ENCODE data around the gene PYGM. TPM values are rescaled to one million over a fixed set of nuclear protein-coding genes. Genes with fewer than 3 reads are reported as not detected.
"Not testable (repeated sequence)": the region's sequence is repeated elsewhere in the genome, so short reads cannot be mapped to it uniquely, and the experiment has no call there.

PYGM gene
- polyA plus RNA-seq, 3 donors = 2.1 to 3.2 (median 2.4) TPM

DNA sequence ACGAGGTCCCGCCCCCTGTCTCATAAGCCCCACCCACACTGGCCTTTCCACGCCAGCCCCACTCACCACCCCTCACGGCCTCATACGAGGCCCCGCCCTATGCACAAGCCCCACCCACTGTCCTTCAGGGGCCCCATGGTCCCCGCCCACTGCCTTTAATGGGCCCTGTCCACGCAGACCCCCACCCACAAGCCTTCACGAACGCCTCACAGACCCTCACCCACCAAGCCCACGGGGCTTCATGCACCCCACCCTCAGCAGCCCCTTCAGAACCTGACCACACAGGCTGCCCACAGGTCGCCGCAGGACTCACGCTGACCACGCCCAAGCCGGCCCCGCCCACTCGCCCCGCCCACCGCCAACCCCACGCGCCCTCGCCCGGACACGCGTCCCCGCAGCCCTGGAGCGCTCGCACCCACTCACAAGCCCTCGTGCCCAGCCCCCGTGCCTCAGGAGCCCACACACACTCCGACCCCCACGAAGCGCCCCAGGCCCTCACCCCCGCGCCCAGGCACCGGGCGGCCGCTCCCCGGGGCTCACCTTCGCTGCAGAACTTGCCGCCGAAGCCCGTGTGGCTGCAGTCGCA is 47.3 kb downstream of the PYGM start:
- DNase-seq (ENCODE audit: extremely low read depth in 1 of 11, low read depth in 9 of 11, low spot score in 4 of 11) = no peak

DNA sequence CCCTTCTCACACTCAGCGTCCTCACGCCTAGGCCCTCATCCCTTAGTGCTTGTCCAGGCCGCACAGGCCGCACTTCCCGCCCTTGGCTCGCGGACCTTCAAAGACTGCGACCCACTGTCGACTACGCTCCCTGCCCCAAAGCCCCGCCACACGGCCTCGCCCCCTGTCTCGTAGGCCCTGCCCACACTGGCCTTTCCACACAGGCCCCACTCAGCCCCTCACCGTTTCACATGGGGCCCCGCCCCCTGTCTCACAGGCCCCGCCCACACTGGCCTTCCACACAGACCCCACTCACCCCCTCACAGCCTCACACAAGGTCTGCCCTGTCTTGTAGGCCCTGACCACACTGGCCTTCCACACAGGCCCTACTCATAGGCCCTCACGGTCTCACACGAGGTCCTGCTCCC is 47.8 kb downstream of the PYGM start:
- no peak for DNase-seq (ENCODE audit: extremely low read depth in 1 of 11, low read depth in 9 of 11, low spot score in 4 of 11)

GRCh38 chr11:64711138-64711955 is 48.4 kb downstream of the PYGM start:
- DNase-seq (ENCODE audit: extremely low read depth in 1 of 11, low read depth in 9 of 11, low spot score in 4 of 11) = no peak

DNA sequence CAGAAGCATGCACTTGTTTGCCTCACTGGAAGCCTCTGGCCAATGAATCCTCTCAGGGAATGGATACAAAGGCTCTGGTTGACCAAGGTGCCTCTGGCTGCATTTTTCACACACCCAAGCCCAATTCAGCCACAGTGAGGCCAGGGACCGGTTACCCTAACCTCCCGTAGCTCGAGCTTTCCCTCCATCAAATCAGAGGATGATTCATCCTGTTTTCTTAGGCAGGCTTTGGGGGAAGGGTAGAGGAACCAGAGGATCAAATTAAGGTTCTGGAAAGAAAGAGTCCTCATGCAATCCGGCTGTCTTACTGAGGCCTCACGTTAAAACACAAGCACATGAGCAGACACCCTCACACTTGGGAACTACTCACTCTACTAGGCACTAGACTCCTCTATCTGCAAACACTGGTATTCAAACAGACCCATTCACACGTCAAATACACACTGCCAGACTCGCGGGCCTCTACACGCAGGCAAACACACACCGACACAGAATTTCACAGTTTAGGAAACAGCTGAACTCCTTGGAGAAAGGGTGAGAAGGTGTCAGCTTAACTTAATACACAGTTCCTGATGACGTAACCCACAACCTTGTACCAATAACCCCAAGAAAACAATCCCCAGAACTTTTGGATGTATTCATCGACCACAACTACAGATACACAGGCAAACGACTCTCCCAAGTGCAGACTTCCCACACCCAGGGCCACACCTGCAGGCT is 49.2 kb downstream of the PYGM start:
- DNase-seq (ENCODE audit: extremely low read depth in 1 of 11, low read depth in 9 of 11, low spot score in 4 of 11) = no peak

DNA sequence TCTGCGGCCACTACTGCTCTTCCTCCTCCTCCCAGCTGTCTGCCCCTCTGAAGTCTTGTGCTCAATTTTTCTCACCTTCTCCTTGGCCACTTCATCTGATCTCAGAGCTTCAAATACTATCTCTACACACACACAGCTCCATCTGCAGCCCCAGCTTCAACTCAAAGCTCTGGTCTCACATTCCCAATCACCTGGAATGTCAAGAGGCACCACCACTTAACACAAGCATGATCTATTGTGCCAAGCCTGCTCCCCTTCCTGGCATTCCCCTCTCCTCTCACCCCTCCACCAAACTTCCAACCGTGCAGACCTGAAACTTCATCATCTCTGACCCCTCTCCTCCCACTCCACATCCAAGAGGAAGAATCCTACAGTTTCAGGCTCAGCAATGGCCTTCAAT is 54.3 kb downstream of the PYGM start:
- no peak for DNase-seq (ENCODE audit: extremely low read depth in 1 of 11, low read depth in 9 of 11, low spot score in 4 of 11)

- DNase-seq (ENCODE audit: extremely low read depth in 1 of 11, low read depth in 9 of 11, low spot score in 4 of 11) = no peak
These were observed 56.7 kb downstream of the PYGM start for GRCh38 chr11:64703048-64703447.

- not testable (repeated sequence) for DNase-seq (ENCODE audit: extremely low read depth in 1 of 11, low read depth in 9 of 11, low spot score in 4 of 11)
These were observed 57.8 kb downstream of the PYGM start for GRCh38 chr11:64701956-64702355.

DNA sequence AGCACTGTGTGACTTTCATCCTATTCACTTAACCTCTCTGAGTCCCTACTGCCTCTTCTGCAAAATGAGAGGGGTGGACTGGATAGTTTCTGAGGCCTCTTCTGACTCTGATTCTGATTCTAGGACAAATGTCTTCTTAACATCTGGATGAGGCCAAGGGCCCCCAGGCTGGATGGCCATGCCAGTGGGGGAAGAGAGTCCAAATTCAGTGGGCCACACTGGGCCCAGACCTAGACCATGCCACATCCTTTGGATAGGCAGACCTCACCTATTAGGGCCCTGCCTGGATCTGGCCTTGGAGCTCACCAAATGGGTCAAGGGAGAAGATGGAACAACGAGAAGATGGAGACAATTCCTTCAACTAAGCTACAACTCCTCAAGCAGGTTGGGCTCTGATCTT is 61.3 kb downstream of the PYGM start:
- DNase-seq (ENCODE audit: extremely low read depth in 1 of 11, low read depth in 9 of 11, low spot score in 4 of 11) = no peak

DNA sequence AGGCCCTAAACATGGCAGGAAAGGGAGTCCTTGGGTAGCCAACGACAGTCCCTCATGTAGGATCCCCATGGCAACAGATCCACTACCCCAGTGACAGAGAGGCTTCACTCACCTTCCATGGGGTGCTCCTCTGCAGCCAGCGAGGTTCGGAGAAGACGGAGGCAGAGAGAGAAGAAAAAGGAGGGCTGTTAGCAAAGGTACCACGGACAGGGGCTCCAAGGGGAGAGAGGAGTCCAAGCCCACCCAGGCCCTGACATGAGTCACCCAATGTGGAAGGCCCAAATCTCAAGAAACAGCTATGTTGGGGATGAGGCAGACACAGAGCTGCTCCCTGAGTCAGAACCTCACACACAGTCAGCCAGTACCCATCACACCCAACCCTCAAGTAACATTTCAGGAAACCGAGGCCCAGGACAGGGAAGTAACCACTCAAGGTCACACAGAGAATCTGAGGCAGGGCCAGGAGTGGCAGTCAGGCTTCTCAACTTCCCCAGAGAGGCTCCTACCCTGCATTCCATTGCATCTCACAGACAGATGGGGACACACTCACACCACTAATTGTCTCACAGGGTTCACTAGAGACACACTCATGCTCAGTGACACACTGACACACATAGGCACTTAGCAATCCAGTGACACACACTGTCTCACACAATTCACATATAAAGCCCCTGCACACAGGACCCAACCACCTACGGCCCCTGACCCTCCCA is 62.0 kb downstream of the PYGM start:
- DNase-seq (ENCODE audit: extremely low read depth in 1 of 11, low read depth in 9 of 11, low spot score in 4 of 11) = no peak

Other genes starting within 250 kb of the PYGM start
- gene SLC22A11, start 204.0 kb downstream of the PYGM start, polyA plus RNA-seq (ENCODE audit: insufficient read length in 3 of 3) = 10 to 100 TPM; 23.1 to 40.3 (median 24.2) TPM
- gene SLC22A12, start 168.8 kb downstream of the PYGM start, polyA plus RNA-seq (ENCODE audit: insufficient read length in 3 of 3) = 10 to 100 TPM in 1 of 3 donors, 1 to 10 TPM in 2; 3.1 to 11.3 (median 3.3) TPM
- gene NRXN2, start 36.8 kb downstream of the PYGM start, polyA plus RNA-seq (ENCODE audit: insufficient read length in 3 of 3) = 10 to 100 TPM; 13.1 to 25.8 (median 23.4) TPM
- 1 to 10 TPM; 5.1 to 7.6 (median 5.9) TPM for gene RASGRP2, start 15.8 kb downstream of the PYGM start, polyA plus RNA-seq (ENCODE audit: insufficient read length in 3 of 3)
- gene SF1, start 18.6 kb upstream of the PYGM start, polyA plus RNA-seq (ENCODE audit: insufficient read length in 3 of 3) = 100 to 1,000 TPM; 346 to 463 (median 385) TPM
- gene MAP4K2, start 43.2 kb upstream of the PYGM start, polyA plus RNA-seq (ENCODE audit: insufficient read length in 3 of 3) = 10 to 100 TPM; 14.9 to 23.3 (median 19.5) TPM
- 10 to 100 TPM; 34.3 to 43.5 (median 41.9) TPM for gene MEN1, start 50.6 kb upstream of the PYGM start, polyA plus RNA-seq (ENCODE audit: insufficient read length in 3 of 3)
- 1 to 10 TPM; 4.0 to 6.3 (median 5.8) TPM for gene CDC42BPG, start 84.7 kb upstream of the PYGM start, polyA plus RNA-seq (ENCODE audit: insufficient read length in 3 of 3)
- gene EHD1, start 118.6 kb upstream of the PYGM start, polyA plus RNA-seq (ENCODE audit: insufficient read length in 3 of 3) = 10 to 100 TPM; 54.8 to 67.9 (median 60.8) TPM
- gene ATG2A, start 157.2 kb upstream of the PYGM start, polyA plus RNA-seq (ENCODE audit: insufficient read length in 3 of 3) = 10 to 100 TPM; 16.7 to 25.3 (median 21.7) TPM
- 10 to 100 TPM; 15.2 to 18.4 (median 16.1) TPM for gene PPP2R5B, start 164.7 kb upstream of the PYGM start, polyA plus RNA-seq (ENCODE audit: insufficient read length in 3 of 3)
- gene GPHA2, start 175.9 kb upstream of the PYGM start, polyA plus RNA-seq (ENCODE audit: insufficient read length in 3 of 3) = 1 to 10 TPM; 1.6 to 3.0 (median 2.4) TPM
- 1 to 10 TPM in 2 of 3 donors, under 1 TPM in 1; 0.76 to 1.2 (median 1.1) TPM for gene MAJIN, start 212.1 kb upstream of the PYGM start, polyA plus RNA-seq (ENCODE audit: insufficient read length in 3 of 3)
- 1 to 10 TPM; 2.3 to 3.5 (median 3.0) TPM for gene BATF2, start 237.0 kb upstream of the PYGM start, polyA plus RNA-seq (ENCODE audit: insufficient read length in 3 of 3)

All from renal cortex interstitium (tissue), 11 donors.